IMR-90 (cell line): ENCODE measurements around the gene ASB6. TPM values are rescaled to one million over a fixed set of nuclear protein-coding genes. Genes with fewer than 3 reads are reported as not detected.

Experiments used
- ATAC-seq: fragments of 200-7000 bp; cut with Tn5 transposase; 2 replicates; pipeline ENCODE4 v1.9.1; 2020; ENCODE audit warnings: low read depth, mild to moderate bottlenecking, moderate library complexity
- BruUV-seq: library from RNA; stranded (reverse); fragments of 400-500 nt; replicated peaks from 2 replicates; lab custom pipeline; 2021; lab: Mats Ljungman, UMichigan
- CTCF ChIA-PET: fragments of 300-600 bp; formaldehyde crosslinking; extraction: SDS; loops from one replicate; lab custom pipeline; 2021; ENCODE audit warnings: antibody characterized with exemption; lab: Yijun Ruan, JAX
- POLR2A ChIA-PET: fragments of 300-600 bp; sonication (Branson Sonifier 250); formaldehyde crosslinking; loops from one replicate; lab custom pipeline; 2022; ENCODE audit warnings: antibody characterized with exemption; ENCODE audit not compliant: unreplicated experiment; lab: Charles Lee
- DNase-seq: peaks from one replicate; pipeline ENCODE4 v3.0.0; 2013
- H2AFZ ChIP-seq: replicated peaks from 2 replicates; pipeline ENCODE3; 2013; ENCODE audit warnings: low read length, mild to moderate bottlenecking; ENCODE audit not compliant: poor library complexity
- H2AK5ac ChIP-seq: 2 replicates; pipeline ENCODE4 v1.6.1; 2013; ENCODE audit warnings: low read depth, low read length, inconsistent platforms
- H2AK9ac ChIP-seq: replicated peaks from 2 replicates; pipeline ENCODE3; 2013; ENCODE audit warnings: mild to moderate bottlenecking, low read depth, low read length, moderate library complexity; ENCODE audit not compliant: poor library complexity
- H2BK120ac ChIP-seq: 2 replicates; pipeline ENCODE4 v1.6.1; 2013; ENCODE audit warnings: low read depth, low read length, inconsistent platforms
- H2BK15ac ChIP-seq: 3 replicates; pipeline ENCODE4 v1.6.1; 2013; ENCODE audit warnings: low read depth, low read length, inconsistent platforms
- H2BK20ac ChIP-seq: 2 replicates; pipeline ENCODE4 v1.6.1; 2013; ENCODE audit warnings: low read depth, mild to moderate bottlenecking, inconsistent platforms, low read length, moderate library complexity
- H2BK5ac ChIP-seq: 2 replicates; pipeline ENCODE4 v1.6.1; 2013; ENCODE audit warnings: mild to moderate bottlenecking, low read depth, low read length, inconsistent platforms; ENCODE audit not compliant: poor library complexity, severe bottlenecking
- H3K14ac ChIP-seq: replicated peaks from 2 replicates; pipeline ENCODE4 v1.6.1; 2013; ENCODE audit warnings: low read depth, low read length, inconsistent platforms
- H3K18ac ChIP-seq: 2 replicates; pipeline ENCODE4 v1.6.1; 2013; ENCODE audit warnings: low read depth, low read length, control low read depth
- H3K23ac ChIP-seq: 2 replicates; pipeline ENCODE4 v1.6.1; 2013; ENCODE audit warnings: low read depth, low read length, inconsistent platforms
- H3K27ac ChIP-seq: 2 replicates; pipeline ENCODE4 v1.5.1; 2013; ENCODE audit warnings: mild to moderate bottlenecking, control low read depth, low read length; ENCODE audit not compliant: insufficient read depth
- H3K27me3 ChIP-seq: 2 replicates; pipeline ENCODE4 v1.6.1; 2013; ENCODE audit warnings: low read length; ENCODE audit not compliant: control insufficient read depth, insufficient read depth
- H3K36me3 ChIP-seq: 2 replicates; pipeline ENCODE4 v1.6.1; 2013; ENCODE audit warnings: low read length, mixed read lengths; ENCODE audit not compliant: control insufficient read depth, insufficient read depth
- H3K4ac ChIP-seq: 2 replicates; pipeline ENCODE4 v1.6.1; 2013; ENCODE audit warnings: low read depth, low read length, inconsistent platforms
- H3K4me1 ChIP-seq: 2 replicates; pipeline ENCODE4 v1.6.1; 2013; ENCODE audit warnings: low read length, mixed read lengths; ENCODE audit not compliant: control insufficient read depth, insufficient read depth
- H3K4me2 ChIP-seq: 2 replicates; pipeline ENCODE4 v1.6.1; 2013; ENCODE audit warnings: low read depth, mild to moderate bottlenecking, control low read depth, low read length, moderate library complexity
- H3K4me3 ChIP-seq: 2 replicates; pipeline ENCODE4 v1.5.1; 2013; ENCODE audit warnings: low read depth, mild to moderate bottlenecking, control low read depth, low read length, moderate library complexity; ENCODE audit not compliant: insufficient read depth
- H3K56ac ChIP-seq: 2 replicates; pipeline ENCODE4 v1.6.1; 2013; ENCODE audit warnings: low read length, inconsistent platforms; ENCODE audit not compliant: insufficient read depth; ENCODE audit errors: extremely low read depth
- H3K79me1 ChIP-seq, 2 experiments: 2 replicates each; pipeline ENCODE4 v1.6.1; 2013; ENCODE audit warnings: low read length in 2 of 2, inconsistent platforms in 1 of 2, low read depth in 1 of 2
- H3K9ac ChIP-seq: 2 replicates; pipeline ENCODE4 v1.6.1; 2013; ENCODE audit warnings: low read depth, low read length, control low read depth
- H3K9me1 ChIP-seq: 2 replicates; pipeline ENCODE4 v1.6.1; 2013; ENCODE audit warnings: low read length, inconsistent platforms; ENCODE audit not compliant: insufficient read depth
- H3K9me3 ChIP-seq: 2 replicates; pipeline ENCODE4 v1.6.1; 2013; ENCODE audit warnings: low read length; ENCODE audit not compliant: control insufficient read depth, insufficient read depth
- H4K20me1 ChIP-seq: 2 replicates; pipeline ENCODE4 v1.6.1; 2013; ENCODE audit warnings: low read length, inconsistent platforms; ENCODE audit not compliant: insufficient read depth
- H4K5ac ChIP-seq: 2 replicates; pipeline ENCODE4 v1.6.1; 2013; ENCODE audit warnings: mild to moderate bottlenecking, low read depth, low read length, control low read depth
- H4K8ac ChIP-seq, 2 experiments: 2 replicates each; pipeline ENCODE4 v1.6.1; 2013; ENCODE audit warnings: low read depth in 2 of 2, low read length in 2 of 2, control low read depth in 1 of 2, inconsistent platforms in 1 of 2
- H4K91ac ChIP-seq: 2 replicates; pipeline ENCODE4 v1.6.1; 2013; ENCODE audit warnings: low read depth, low read length, inconsistent platforms; ENCODE audit not compliant: insufficient read depth
- BHLHE40 ChIP-seq: fragments of 150-350 bp; IDR thresholded peaks from 2 replicates; pipeline ENCODE4 v1.6.1; 2016; ENCODE audit warnings: mild to moderate bottlenecking, low read depth, low read length
- CEBPB ChIP-seq: IDR thresholded peaks from 2 replicates; pipeline ENCODE4 v1.6.1; 2012; ENCODE audit warnings: low read depth, low read length, improper control_type of control experiment
- CTCF ChIP-seq: conservative IDR thresholded peaks from 2 replicates; pipeline ENCODE4 v1.5.1; 2012; ENCODE audit warnings: mild to moderate bottlenecking, low read depth, low read length, improper control_type of control experiment
- ELK1 ChIP-seq: fragments of 150-350 bp; IDR thresholded peaks from 2 replicates; pipeline ENCODE4 v1.6.1; 2016; ENCODE audit warnings: low read depth, mild to moderate bottlenecking, low read length, moderate library complexity, borderline replicate concordance
- FOS ChIP-seq: fragments of 150-350 bp; IDR thresholded peaks from 2 replicates; pipeline ENCODE4 v1.6.1; 2016; ENCODE audit warnings: low read depth, low read length
- MAFK ChIP-seq: IDR thresholded peaks from 2 replicates; pipeline ENCODE4 v1.6.1; 2012; ENCODE audit warnings: low read depth, low read length, improper control_type of control experiment
- MXI1 ChIP-seq: IDR thresholded peaks from 2 replicates; pipeline ENCODE4 v1.6.1; 2012; ENCODE audit warnings: low read depth, mild to moderate bottlenecking, low read length, moderate library complexity, borderline replicate concordance
- NFE2L2 ChIP-seq: fragments of 150-350 bp; IDR thresholded peaks from 2 replicates; pipeline ENCODE4 v1.6.1; 2016; ENCODE audit warnings: low read depth, mild to moderate bottlenecking, low read length
- POLR2A ChIP-seq: IDR thresholded peaks from 2 replicates; pipeline ENCODE4 v1.6.1; 2012; ENCODE audit warnings: mild to moderate bottlenecking, low read depth, low read length
- RAD21 ChIP-seq: IDR thresholded peaks from 2 replicates; pipeline ENCODE4 v1.6.1; 2012; ENCODE audit warnings: low read length, improper control_type of control experiment
- RCOR1 ChIP-seq: IDR thresholded peaks from 2 replicates; pipeline ENCODE4 v1.6.1; 2012; ENCODE audit warnings: mild to moderate bottlenecking, low read length, improper control_type of control experiment; ENCODE audit not compliant: insufficient replicate concordance
- RFX5 ChIP-seq: IDR thresholded peaks from 2 replicates; pipeline ENCODE4 v1.8.0; 2012; ENCODE audit warnings: low read depth, mild to moderate bottlenecking, low read length, moderate library complexity
- SMC3 ChIP-seq: fragments of 150-350 bp; IDR thresholded peaks from 2 replicates; pipeline ENCODE4 v1.6.1; 2016; ENCODE audit warnings: low read depth, mild to moderate bottlenecking, antibody characterized with exemption, low read length, moderate library complexity
- WGBS, 2 experiments: methylation state at CpG; one replicate each; pipeline versions ENCODE4 v1.1.5 to v1.1.7; 2013; ENCODE audit warnings: missing lambda C conversion rate in 2 of 2; ENCODE audit not compliant: insufficient read length in 1 of 2; ENCODE audit errors: extremely low coverage in 2 of 2; 5-methylcytosine and 5-hydroxymethylcytosine counted together
- dilution Hi-C: fragments of 300-500 bp; cut with HindIII; formaldehyde crosslinking; loops from one replicate; pipeline ENCODE4 v1.14.3; 2018; ENCODE audit warnings: low sequenced_read_pairs; ENCODE audit not compliant: unreplicated experiment
- in situ Hi-C: fragments of 300-500 bp; cut with MboI; formaldehyde crosslinking; loops from 3 replicates; pipeline ENCODE4 v1.14.3; 2019; ENCODE audit warnings: low sequenced_read_pairs, inconsistent platforms, mixed read lengths
- intact Hi-C: fragments of 100-400 bp; cut with micrococcal nuclease; formaldehyde crosslinking; loops from 2 replicates; pipeline ENCODE4 v1.10.0; 2022
- polyA plus RNA-seq, 3 experiments: library from polyadenylated mRNA; depleted of rRNA; stranded (reverse); fragments of >200 nt; gene quantifications; 2 replicates each; pipeline ENCODE4 v1.2.3, GENCODE V29; 2012; ENCODE audit warnings: low replicate concordance in 1 of 3
- total RNA-seq: library from RNA; depleted of rRNA; stranded (reverse); fragments of >200 nt; gene quantifications from 2 replicates; pipeline ENCODE4 v1.2.3, GENCODE V29; 2012

The ASB6 gene
- total and polyA plus RNA-seq, 2 of the 4 experiments (the other 2 are of a cell fraction), result 9.7 to 28.9 TPM

GRCh38 chr9:129677456-129677855, 35.5 kb upstream of the ASB6 start:
- no peak overlapping the region for H2BK15ac ChIP-seq
- no peak overlapping the region for H2BK20ac ChIP-seq
- H3K4ac ChIP-seq, result no peak overlapping the region
- H3K23ac ChIP-seq, result no peak overlapping the region
- no peak overlapping the region for H4K91ac ChIP-seq
- intact Hi-C loops (no loop called here), in situ Hi-C loops (no loop called here), dilution Hi-C loops (no loop called here)
- no peak overlapping the region for H3K9ac ChIP-seq
- H3K79me1 ChIP-seq, result peaks cover 14 to 90% of the 10 kb centered on the region in 2 experiments
- no peak overlapping the region for H2BK120ac ChIP-seq
- POLR2A ChIA-PET, result no interaction called here
- H3K18ac ChIP-seq, result no peak overlapping the region
- no peaks in the 10 kb centered on the region for H3K27me3 ChIP-seq
- peaks cover 22% of the 10 kb centered on the region for H3K9me1 ChIP-seq
- H3K4me3 ChIP-seq, result no peak overlapping the region
- no peaks in the 10 kb centered on the region for H3K9me3 ChIP-seq
- H4K5ac ChIP-seq, result no peak overlapping the region
- H2BK5ac ChIP-seq, result no peak overlapping the region
- no TSS peak for BruUV-seq
- H3K14ac ChIP-seq, result no peak overlapping the region
- no CpG with 5 or more reads among the region's 9 CpGs for WGBS, 2 experiments
- no peak overlapping the region for H3K56ac ChIP-seq
- no peak overlapping the region for H2AK5ac ChIP-seq
- H4K8ac ChIP-seq, result no peak overlapping the region
- H2AFZ ChIP-seq, result no peak overlapping the region
- no peak overlapping the region for H3K27ac ChIP-seq
- ATAC-seq (no peak), DNase-seq (no peak)
- H3K4me2 ChIP-seq, result no peak overlapping the region
- H4K20me1 ChIP-seq, result peaks cover 70% of the 10 kb centered on the region
- TF ChIP-seq MAFK, result no peak
- no peak for TF ChIP-seq POLR2A
- no peak for TF ChIP-seq FOS
- TF ChIP-seq NFE2L2, result no peak
- TF ChIP-seq RCOR1, result no peak
- no peak for TF ChIP-seq ELK1
- no peak for TF ChIP-seq MXI1
- TF ChIP-seq BHLHE40, result no peak
- no peak for TF ChIP-seq CTCF
- TF ChIP-seq RAD21, result no peak
- TF ChIP-seq RFX5, result no peak
- TF ChIP-seq SMC3, result no peak
- TF ChIP-seq CEBPB, result no peak
- no peak overlapping the region for H2AK9ac ChIP-seq
- H3K36me3 ChIP-seq, result peaks cover 25% of the 10 kb centered on the region; the same call in 1 of the 2 replicates
- CTCF ChIA-PET, result no interaction called here
- H3K4me1 ChIP-seq, result no peaks in the 10 kb centered on the region; the same call in 1 of the 2 replicates
